Measurements from ENCODE around the gene GAS2L1.
A peak's percentile ranks its signal among the peaks of the same experiment; 100 is the strongest.

Gene GAS2L1

GRCh38 chr22:29310065-29310862 lies 3.8 kb downstream of the GAS2L1 start:
- no peak for DNase-seq

GRCh38 chr22:29310863-29311339 lies 4.5 kb downstream of the GAS2L1 start:
- peak; percentile 66 for DNase-seq

GRCh38 chr22:29311464-29312217 lies 5.2 kb downstream of the GAS2L1 start:
- no peak for DNase-seq

GRCh38 chr22:29312218-29313125 lies 6.0 kb downstream of the GAS2L1 start:
- no peak for DNase-seq

- no peak for DNase-seq
Observed at GRCh38 chr22:29313126-29313575, 6.7 kb downstream of the GAS2L1 start.

- peak; percentile 53 for DNase-seq
Observed at GRCh38 chr22:29313576-29314466, 7.4 kb downstream of the GAS2L1 start.

- peak; percentile 19 for DNase-seq
Observed at GRCh38 chr22:29314537-29315285, 8.3 kb downstream of the GAS2L1 start.

- peak; percentile 18 for DNase-seq
Observed at GRCh38 chr22:29315286-29316140, 9.1 kb downstream of the GAS2L1 start, which contains the start of gene RASL10A. RASL10A (minus strand) TSS chr22:29315697; CDS start chr22:29315246, 451 bp downstream.

- DNase-seq, result no peak
Observed at GRCh38 chr22:29316141-29316828, 9.8 kb downstream of the GAS2L1 start.

GRCh38 chr22:29317827-29318454 lies 11.5 kb downstream of the GAS2L1 start:
- DNase-seq, result no peak

GRCh38 chr22:29319072-29319471 lies 12.6 kb downstream of the GAS2L1 start:
- DNase-seq, result no peak

- no peak for DNase-seq
Observed at GRCh38 chr22:29320546-29320945, 14.1 kb downstream of the GAS2L1 start.

- no peak for DNase-seq
Observed at GRCh38 chr22:29323641-29324040, 17.2 kb downstream of the GAS2L1 start.

GRCh38 chr22:29325356-29325755 lies 18.9 kb downstream of the GAS2L1 start:
- DNase-seq, result no peak

- DNase-seq, result no peak
Observed at GRCh38 chr22:29325785-29326315, 19.4 kb downstream of the GAS2L1 start.

- DNase-seq, result no peak
Observed at GRCh38 chr22:29326481-29326880, 20.0 kb downstream of the GAS2L1 start.

- no peak for DNase-seq
Observed at GRCh38 chr22:29327089-29327764, 20.8 kb downstream of the GAS2L1 start.

GRCh38 chr22:29328055-29328454 lies 21.6 kb downstream of the GAS2L1 start:
- DNase-seq, result no peak

Data from NCI-H146 (cell line).